Activated naive CD4-positive, alpha-beta T cell treated with Interleukin-2 at 50 U/mL for 16 hours (primary cell): ENCODE measurements around the gene PLEKHG4.
A peak's percentile ranks its signal among the peaks of the same experiment; 100 is the strongest.

Experiments
- DNase-seq: peaks from one replicate; pipeline ENCODE4 v3.0.0-alpha.2; 2020

The PLEKHG4 gene

DNA sequence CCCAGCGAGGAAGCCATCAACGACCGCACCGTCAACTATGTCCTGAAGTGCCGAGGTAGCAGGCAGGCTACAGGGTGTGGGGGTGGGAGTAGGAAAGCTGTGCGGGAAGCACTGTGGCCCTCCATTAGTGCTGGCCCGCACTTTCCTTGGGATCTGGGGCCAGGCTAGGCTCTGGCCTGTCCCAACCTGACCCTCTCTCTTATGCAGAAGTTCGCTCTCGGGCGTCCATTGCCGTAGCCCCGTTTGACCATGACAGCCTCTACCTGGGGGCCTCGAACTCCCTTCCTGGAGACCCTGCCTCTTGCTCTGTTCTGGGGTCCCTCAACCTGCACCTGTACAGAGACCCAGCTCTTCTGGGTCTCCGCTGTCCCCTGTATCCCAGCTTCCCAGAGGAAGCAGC, 8.6 kb downstream of the PLEKHG4 start:
- DNase-seq: no peak

DNA sequence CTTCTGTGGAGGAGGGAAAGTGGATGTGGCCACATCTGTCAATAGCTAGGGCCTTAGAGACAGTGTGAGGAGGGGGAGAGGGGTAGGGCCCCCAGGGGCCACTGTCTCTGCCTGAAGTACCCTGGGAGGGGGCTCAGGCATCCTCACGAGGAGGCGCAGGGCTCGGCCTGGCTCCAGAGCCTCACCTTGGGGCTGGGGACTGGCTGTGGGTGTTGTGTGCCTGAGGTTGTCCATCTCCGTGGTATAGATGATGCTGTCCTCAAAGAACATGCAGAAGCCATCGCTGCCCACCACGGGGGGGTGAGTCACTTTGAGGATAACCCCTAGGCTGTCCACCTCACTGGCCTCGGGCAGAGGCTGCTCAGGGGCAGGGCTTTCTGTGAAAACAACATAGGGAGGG, 12.1 kb downstream of the PLEKHG4 start:
- no peak for DNase-seq

DNA sequence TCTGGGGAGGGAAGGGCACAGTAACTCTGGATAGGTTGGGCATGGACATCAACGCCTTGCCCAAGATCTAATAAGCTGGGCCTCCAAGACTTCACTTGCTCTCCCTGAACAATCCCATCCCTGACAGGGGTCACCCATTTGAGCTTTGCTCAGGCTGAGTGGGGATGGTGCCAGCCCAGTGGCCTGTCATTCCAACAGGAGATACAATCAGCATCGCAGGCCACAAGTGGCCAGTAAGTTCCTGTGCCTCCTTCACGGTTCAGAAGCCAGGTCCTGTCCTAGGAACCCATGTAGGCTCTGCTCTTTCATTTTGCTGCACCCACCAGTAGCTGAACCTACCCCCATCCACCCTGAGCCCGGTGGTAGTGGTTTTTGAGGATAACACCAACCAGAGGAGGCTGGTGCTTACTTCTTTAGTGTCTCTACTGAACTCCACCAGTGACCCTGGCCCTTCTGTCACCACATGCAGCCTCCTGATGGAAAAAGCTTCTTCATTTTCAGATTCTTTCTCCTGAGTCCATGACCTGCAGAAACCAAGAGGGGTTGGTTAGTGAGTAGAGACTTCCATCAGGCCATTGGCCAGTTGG, 14.9 kb downstream of the PLEKHG4 start:
- DNase-seq: no peak

- DNase-seq: no peak
Measured at GRCh38 chr16:67294938-67295361, 15.6 kb downstream of the PLEKHG4 start.

DNA sequence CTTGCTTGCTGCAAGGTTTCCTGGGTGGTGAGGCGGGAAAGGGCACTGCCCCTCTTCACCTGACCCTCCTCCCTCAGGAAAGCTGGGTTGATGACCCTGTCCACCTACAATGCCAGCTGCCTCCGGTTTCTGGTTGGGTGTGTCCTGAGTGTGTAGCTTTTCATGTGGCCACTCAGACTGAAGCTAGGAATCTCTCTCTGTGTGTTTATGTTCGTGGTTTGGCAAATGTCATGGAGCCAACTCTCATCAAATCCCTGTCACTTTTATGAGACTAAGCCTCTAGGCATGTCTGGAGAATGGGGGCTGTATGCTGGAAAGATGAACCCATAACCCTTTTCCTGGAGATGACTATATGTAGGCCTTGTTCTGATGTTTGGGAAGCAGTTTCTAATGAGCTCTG, 17.1 kb downstream of the PLEKHG4 start:
- no peak for DNase-seq

DNA sequence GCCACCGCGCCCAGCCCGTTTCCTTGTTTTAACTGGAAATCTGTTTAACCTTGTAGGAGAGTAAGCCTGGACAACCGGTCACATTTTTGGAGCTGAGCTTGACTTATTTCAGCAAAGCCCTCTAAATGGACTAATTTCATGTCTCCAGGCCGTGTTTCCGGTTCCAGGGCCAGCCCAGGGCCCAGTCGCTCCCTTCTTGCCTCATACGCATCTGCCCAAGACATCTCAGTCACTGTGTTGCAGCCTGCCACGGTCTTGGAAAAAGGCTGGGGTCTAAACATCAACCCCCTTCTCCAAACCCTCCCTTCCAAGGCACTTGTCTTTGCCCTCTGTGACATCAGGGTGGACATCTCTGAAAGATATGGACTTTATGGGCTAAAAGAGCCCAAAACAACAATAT, 18.9 kb downstream of the PLEKHG4 start:
- DNase-seq: no peak

DNA sequence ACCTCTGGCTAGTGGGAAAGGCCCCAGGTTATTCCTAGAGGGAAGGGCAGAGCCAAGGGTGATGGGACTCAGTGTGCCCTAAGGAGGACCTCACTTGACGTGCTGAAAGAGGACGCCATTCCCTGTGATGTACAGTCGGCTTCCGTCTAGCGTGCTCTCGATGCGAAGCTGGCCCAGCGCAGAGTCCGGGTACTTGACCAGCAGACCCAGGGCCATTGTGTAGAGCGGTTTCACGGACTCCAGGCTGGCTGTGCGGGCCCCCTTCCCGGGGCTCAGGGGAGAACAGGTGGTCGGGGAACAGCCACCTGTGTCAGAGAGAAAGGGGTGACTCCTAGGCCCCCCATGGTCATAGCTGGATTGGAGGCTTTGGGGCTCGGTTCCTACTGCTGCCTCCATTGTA, 19.9 kb downstream of the PLEKHG4 start:
- no peak for DNase-seq

DNA sequence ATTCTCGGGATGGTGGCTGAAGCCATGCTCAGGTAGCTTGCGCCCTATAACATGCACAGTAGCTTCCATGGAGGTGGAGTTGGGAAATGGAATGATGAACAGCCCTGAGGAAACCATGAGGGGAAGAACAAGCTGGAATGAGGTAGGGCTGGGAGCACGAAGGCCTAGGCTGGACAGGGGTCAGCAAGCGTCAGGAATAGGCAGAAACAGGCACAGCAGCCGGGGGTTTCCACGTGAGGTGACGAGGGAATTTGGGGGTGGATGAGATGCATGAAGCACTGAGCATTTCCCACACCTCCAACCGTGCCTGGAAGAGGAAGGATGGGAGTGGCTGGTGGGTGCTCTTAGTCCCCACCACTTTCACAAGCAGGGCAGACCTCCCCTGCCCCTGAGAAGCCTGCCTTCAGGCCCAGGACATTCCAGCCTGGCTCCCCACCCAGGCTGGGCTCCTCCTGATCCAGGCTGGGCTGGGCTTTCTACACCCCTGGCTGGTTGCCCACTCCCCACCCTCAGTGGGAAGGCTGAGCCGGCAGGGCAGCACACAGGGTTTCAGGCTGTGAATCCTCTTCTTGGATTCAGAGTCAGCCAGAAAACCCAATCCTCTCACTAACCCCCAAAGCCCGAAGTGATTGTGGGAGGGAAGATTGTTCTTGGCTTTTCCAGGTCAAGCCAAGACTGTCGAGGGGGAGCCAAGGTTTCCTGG, 21.9 kb downstream of the PLEKHG4 start:
- no peak for DNase-seq

DNA sequence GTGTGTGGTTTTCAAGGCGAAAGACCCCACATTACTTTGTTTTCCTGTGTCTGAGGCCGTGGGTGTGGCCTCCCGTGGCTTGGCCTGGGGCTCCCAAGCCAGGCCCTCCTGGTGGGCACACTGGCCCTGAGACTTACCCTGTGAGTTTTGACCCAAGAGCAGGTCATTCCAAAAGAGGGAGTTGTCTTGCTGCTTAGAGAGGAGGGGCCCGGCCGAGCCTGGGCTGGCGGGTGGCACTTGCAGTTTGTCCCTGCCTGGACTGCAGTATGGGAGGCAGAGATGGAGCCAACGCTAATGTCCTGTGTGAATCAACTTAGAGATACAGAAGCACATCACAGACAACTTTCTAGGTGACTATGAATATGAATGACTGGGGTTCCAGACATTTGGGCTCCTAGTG, 22.7 kb downstream of the PLEKHG4 start:
- no peak for DNase-seq

DNA sequence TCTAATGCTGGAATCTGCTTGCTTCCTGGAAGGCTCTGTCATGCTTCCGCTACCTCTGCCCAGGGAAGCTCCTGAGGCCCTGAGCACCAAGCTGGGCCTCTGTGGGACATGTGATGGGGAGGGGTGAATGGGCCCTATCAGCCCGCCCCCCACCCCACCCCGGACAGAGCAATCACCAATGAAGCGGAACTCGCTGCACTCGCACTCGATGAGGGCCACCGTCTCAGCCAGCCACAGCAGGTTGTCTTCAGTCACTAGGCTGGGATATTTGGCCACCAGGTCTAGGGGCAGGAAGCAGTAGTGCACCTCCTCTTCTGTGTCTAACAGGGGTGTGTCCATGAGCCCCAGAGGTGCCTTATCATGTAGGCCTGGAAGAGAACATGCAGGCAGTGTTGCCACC, 23.6 kb downstream of the PLEKHG4 start:
- no peak for DNase-seq

- DNase-seq: no peak
Measured at GRCh38 chr16:67304020-67304419, 24.7 kb downstream of the PLEKHG4 start.

GRCh38 chr16:67305216-67306071, 26.1 kb downstream of the PLEKHG4 start:
- no peak for DNase-seq

- DNase-seq: no peak
Measured at GRCh38 chr16:67310561-67310960, 31.2 kb downstream of the PLEKHG4 start.

DNA sequence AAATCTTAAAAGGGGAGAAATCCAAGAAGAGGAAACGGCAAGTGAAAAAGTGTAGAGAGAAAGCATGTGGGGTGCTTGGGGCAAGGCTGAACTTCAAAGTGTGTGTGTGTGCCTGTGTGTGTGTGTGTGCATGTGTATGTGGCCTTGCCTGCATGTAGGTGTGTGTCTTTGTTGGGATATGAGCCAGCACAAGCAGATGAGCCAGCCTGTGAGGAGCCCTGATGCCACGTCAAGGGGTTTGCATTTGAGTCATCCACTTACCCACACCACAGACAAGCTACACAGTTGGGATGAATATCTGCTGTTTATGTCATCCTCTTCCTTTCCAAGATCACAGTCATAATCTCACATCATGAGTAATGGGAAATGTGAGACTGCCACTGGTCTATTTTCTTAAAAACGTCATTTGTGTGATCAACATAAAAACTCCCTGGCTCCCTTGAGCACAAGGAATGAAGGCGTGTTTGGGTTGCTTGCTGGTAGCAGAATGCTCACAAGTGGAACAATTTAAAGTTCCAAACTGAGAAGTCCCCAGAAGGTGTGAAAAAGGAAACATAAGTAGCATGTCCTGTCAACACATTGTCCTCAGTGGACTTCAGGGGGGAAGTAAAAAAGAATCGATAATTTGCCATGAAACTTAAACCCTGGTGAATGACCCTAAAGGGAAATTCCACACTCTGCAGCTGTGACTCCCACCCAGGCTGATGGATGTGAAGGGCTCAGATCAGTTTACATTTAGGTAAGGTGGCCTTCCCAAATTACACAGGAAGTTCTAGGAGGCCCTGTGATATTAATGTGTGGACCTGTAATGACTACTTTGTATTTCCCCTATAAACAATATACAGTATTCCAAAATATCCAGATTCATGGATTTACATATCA, 32.5 kb downstream of the PLEKHG4 start:
- peak; percentile 85 for DNase-seq

DNA sequence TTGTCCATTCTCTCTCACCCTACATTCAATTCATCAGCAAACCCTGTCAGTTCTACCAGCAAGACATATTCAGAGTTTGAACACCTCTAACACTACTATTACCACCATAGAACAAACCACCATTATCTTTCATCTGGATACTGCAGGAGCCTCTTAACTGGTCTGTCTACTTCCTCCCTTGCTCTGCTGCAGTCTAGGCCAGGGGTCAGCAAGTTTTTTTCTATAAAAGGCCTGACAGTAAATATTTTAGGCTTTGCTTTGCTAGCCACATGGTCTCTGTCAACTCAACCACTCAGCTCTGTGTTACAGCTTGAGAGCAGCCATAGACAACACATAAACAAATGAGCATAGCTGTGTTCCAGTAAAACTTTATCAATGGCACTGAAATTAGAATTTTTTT, 33.4 kb downstream of the PLEKHG4 start:
- no peak for DNase-seq

- DNase-seq: no peak
Measured at GRCh38 chr16:67317853-67318252, 38.5 kb downstream of the PLEKHG4 start.

GRCh38 chr16:67326115-67326471, 46.8 kb downstream of the PLEKHG4 start:
- DNase-seq: no peak

DNA sequence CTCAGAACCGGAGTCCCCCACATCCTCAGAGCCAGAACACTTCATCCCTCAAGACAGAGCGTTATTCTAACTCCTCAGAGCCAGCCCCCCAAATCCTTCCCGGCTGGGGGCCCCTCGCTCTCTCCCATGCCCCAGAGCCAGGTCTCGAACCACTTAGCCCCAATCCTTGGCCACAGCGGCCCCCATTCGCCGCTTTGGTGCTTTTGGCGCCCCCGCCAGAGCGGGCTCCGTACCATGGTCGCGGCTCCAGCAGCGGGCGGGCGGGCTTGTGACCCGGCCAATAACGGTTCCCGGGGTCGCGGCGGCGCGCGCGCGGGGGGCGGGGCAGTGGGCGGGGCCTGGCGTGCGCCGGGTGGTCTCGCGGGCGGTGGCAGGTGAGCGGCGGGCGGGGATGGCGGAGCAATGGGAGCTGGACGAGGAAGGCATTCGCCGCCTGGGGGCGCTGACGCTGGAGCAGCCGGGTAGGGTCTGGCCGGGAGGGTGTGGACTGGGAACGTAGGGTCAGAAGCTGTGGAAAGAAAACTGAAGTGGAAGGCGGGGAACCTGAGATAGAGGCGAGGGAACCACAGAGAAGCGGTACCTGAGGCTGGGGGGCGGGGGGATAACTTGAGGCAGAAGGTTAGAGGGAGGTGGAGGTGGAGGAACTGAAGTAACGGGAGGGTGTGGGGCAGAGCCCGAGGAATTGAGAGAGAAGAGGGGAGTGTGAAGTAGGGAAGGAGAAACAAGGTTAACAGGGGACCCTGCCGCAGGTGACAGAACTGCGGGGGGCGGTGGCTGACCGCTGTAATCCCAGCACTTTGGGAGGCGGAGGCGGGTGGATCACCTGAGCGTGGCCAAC, 47.4 kb downstream of the PLEKHG4 start, which contains the start of the genes KCTD19 and LRRC36:
KCTD19 (minus strand) TSS at position 270 of the 838 bp plus-strand sequence; CDS start at position 236, 34 bp downstream.
LRRC36 (plus strand) TSS at position 344 of the 838 bp plus-strand sequence; CDS start at position 392, 48 bp downstream.
- peak; percentile 51 for DNase-seq

- DNase-seq: no peak
Measured at GRCh38 chr16:67327743-67328142, 48.4 kb downstream of the PLEKHG4 start.

GRCh38 chr16:67329901-67330300, 50.6 kb downstream of the PLEKHG4 start:
- DNase-seq: no peak

DNA sequence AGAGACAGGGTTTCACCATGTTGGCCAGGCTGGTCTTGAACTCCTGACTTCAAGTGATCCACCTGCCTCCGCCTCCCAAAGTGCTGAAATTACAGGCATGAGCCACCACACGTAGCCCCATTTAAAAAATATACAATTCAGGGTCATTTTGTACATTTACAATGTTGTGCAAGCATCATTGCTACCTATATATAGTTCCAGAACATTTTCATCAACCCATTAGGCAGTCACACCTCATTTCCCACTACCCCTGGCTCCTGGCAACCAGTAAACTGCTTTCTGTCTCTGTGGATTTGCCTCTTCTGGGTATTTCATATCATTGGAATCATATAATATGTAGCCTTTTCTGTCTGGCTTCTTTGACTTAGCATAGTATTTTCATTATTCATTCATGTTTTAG, 54.0 kb downstream of the PLEKHG4 start:
- no peak for DNase-seq

- DNase-seq: no peak
Measured at GRCh38 chr16:67336116-67336515, 56.8 kb downstream of the PLEKHG4 start.
